DMS79 treated with DMSO at 0.1 percent for 48 hours (cell line): Measurements from ENCODE around the gene CELA3B.
"Not testable (repeated sequence)": the region's sequence is repeated elsewhere in the genome, so short reads cannot be mapped to it uniquely, and the experiment has no call there.

Experiments used
- DNase-seq: peaks from one replicate; lab custom pipeline; 2025; lab: John Stamatoyannopoulos, UW

The CELA3B gene

DNA sequence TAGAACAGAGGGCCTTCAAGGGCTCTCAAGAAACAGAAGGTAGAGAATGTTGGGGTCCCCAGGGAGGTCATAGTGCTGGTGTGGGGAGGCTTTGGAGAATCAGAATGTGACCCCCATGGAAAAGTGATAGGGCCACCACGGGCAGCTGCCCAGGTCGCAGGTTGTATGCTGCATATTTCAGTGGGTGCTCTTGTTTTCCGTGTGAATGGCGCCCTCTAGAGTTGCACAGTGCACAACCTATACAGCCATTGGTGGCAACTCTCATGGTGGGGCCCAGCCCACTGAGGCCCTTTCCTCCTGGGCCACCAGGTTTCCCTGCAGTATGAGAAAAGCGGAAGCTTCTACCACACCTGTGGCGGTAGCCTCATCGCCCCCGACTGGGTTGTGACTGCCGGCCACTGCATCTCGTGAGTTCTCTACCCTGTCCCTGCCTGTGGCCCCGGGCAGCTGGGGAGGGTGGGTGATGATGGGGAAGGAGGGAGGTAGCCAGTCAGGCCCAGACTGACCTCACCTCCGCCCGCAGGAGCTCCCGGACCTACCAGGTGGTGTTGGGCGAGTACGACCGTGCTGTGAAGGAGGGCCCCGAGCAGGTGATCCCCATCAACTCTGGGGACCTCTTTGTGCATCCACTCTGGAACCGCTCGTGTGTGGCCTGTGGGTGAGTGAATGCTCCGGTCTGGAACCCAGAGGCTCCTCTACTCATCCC, 3.8 kb downstream of the CELA3B start:
- DNase-seq: not testable (repeated sequence)

DNA sequence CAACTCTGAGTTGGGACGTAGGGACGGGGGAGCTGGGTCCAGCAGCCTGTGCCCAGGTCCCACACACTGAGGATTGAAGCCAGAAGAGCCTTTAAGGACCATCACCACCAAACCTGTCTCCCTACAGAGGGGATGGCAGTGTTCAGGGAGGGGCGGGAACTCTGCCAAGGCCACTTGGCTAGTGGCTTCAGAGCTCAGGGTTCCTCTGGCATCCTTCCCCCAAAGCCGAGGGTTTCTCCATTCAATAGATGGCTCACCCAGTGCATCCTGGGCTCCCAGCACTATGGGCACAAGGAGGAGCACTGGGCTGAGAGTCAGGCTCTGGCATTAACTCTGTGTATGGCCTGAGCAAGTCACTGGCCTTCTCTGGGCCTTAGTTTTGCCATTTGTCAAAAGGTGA, 4.4 kb downstream of the CELA3B start:
- not testable (repeated sequence) for DNase-seq

DNA sequence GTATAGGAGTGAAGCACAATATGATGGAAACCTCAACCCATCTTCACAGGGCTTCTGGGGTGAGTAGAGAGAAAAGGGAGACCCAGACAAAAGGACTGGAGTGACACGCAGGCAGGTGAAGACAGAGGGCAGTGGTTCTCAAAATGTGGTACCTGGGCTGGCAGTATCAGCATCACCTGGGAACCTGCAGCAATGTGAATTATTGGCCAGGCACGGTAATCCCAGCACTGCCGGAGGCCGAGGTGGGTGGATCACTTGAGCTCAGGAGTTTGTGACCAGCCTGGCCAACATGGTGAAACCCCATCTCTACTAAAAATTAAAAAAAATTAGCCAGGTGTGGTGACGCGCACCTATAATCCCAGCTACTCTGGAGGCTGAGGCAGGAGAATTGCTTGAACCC, 5.3 kb downstream of the CELA3B start:
- not testable (repeated sequence) for DNase-seq

DNA sequence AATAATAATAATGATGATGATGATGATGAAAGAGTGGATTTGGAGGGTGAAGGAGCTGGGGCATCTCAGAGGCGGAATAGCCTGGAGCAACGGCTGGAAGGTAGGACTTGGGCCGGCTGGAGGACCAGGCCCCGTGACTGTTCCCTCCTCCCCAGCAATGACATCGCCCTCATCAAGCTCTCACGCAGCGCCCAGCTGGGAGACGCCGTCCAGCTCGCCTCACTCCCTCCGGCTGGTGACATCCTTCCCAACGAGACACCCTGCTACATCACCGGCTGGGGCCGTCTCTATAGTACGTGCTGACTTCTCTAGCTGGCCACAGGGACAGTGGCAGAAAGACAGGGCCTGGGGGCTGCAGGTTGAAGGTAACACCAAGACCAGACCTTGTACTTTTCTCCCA, 6.7 kb downstream of the CELA3B start:
- not testable (repeated sequence) for DNase-seq

DNA sequence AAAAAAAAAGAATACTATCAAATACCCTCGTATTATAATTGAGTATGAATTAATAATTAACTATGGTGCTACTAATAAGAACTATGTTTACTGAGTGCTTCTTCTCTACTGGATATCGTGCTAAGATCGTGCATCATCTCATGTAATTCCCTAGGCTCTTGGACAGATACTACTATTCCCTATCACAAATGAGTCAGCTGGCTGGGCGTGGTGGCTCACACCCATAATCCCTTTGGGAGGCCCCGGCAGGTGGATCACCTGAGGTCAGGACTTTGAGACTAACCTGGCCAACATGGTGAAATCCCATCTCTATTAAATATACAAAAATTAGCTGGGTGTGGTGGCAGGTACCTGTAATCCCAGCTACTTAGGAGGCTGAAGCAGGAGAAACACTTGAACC, 9.1 kb downstream of the CELA3B start:
- DNase-seq: not testable (repeated sequence)

DNA sequence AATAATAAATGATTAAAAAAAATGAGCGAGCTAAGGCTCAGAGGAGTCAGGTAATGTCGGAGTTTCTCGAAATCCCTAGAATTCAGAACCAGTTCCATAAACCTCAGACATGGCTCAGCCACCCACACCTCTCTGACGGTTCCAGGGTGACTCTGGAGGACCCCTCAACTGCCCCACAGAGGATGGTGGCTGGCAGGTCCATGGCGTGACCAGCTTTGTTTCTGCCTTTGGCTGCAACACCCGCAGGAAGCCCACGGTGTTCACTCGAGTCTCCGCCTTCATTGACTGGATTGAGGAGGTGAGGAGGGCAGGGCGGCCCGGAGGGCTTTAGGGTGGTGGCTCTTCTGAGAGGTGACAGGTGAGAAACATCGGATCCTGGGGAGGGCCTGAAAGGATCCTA, 9.6 kb downstream of the CELA3B start:
- not testable (repeated sequence) for DNase-seq

DNA sequence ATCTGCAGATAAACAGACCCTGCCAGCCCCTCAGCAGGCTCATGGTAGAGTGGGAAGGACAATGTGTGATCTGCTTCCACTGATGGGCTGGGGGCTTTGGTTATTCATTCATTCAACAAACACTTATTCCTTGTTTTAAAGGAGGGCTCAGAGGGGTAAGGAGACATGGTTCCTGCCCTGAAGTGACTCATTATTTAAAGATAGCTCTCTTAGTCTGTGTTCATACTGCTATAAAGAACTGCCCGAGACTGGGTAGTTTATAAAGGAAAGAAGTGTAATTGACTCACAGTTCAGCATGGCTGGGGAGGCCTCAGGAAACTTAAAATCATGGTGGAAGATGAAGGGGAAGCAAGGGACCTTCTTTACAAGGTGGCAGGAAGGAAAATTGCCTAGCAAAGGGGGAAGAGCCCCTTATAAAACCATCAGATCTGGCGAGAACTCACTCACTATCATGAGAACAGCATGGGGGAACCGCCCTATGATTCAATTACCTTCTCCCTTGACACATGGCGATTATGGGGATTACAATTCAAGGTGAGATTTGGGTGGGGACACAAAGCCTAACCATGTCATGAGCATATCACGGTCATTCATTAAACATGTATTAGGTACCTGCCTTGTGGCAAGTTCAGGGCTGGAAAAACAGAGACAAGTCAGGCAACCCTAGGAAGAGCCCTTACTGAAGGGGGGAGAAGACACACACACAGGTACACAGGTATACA, 13.0 kb downstream of the CELA3B start:
- not testable (repeated sequence) for DNase-seq

DNA sequence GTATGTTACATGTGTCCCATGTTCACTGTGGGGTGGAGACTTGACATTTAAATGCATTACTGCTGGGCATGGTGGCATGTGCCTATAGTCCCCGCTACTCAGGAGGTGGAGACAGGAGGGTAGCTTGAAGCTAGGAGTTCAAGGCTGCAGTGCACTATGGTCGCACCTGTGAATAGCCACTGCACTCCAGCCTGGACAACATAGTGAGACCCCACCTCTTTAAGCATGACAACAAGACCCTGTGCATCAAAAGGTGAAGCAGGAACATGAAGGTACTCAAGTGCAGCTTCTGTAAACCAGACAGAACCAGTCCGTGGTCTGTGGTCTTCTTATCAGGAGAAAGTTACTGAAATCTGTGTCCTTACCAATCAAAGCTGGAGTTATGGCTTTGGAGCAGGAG, 15.4 kb downstream of the CELA3B start:
- DNase-seq: not testable (repeated sequence)

DNA sequence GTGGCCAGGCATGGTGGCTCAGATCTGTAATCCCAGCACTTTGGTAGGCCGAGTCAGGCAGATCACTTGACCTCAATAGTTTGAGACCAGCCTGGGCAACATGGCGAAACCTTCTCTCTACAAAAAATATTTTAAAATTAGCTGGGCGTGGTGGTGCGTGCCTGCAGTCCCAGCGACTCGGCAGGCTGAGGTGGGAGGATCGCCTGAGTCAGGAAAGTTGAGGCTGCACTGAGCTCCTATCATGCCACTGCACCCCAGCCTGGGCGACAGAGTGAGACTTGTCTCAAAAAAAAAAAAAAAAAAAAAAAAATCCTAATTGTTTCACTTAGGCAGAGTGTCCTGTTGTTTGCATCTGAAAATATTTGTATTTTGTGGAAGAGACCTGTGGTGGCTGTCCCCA, 17.9 kb downstream of the CELA3B start:
- not testable (repeated sequence) for DNase-seq

DNA sequence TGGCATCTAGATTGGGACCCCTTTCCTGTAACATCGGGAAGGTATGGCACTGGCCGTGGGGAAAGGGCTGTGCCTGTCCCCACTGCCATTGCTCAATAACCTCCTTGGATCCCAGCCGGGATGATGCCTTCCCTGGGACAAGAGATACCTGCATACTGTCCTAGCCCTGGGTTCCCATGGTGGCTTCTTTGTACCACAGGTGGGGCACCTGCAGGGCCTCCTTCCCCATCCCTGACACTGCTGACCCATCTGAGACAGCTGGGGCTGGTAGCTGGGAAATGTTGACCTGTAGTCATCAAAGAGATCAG, 19.8 kb downstream of the CELA3B start:
- DNase-seq: not testable (repeated sequence)

DNA sequence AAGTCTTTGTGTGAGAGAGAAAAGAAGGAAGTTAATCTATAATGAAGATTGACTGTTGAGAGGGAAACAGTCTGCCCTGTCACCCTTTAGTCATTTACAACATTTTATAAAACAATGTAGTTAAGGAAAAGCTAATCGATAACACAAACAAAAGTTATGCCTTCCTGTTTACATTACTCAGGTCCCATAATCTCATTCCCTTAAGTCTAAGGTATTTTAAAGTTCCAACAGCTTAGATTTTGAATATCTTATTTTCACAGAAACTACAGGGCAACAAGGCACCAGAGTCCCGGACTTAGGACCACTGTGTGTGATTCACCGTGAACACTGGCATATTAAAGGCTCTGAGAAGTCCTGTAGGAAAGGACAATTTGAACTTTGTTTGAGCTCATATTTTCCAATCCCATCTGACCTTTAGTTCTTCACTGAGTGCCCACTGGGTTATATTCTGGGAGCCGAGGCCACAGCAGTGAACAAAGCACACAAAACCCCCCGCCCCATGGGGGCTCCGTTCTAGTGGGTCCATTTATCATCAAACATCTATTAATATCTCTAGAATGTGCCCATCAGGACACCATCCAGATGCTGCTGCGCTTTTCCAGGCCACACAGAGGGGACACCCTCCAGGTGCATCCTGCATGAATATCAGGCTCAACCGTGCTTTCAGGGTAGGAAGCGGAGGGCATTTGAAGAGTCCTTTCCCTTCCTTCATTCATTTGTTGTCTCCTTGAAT, 21.2 kb downstream of the CELA3B start:
- DNase-seq: not testable (repeated sequence)

DNA sequence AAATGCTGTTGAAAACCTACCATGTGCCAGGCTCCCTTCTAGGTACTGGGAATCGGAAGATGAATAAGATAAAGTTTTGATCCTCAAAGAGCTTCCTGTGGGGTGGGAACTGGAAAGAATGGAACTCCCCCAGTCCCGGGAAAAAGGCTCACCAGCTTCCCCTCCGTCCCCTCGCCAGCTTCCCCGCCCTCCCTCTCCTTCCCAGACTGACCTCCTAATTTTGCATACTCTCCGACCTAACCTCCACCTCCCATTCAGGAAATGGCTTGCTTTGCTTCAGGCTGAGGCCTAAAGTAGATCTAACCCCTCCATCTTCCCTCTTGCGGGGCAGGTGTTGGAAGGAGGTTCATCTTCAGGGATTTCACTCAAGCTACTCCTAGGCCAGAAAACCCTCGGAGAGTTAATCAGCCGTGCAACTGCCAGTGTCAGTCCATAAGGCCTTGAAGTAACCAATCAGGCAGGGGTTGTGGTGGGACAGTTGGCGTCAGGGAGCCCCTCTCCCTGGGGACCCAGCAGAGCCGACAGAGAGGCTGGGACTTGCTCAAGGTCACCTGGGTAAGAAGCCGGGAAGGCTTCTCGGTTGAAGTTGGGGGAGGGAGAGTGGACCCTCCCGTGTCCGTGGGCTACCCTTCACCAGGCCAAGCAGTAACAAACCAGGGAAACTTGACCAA, 21.9 kb downstream of the CELA3B start:
- DNase-seq: not testable (repeated sequence)

DNA sequence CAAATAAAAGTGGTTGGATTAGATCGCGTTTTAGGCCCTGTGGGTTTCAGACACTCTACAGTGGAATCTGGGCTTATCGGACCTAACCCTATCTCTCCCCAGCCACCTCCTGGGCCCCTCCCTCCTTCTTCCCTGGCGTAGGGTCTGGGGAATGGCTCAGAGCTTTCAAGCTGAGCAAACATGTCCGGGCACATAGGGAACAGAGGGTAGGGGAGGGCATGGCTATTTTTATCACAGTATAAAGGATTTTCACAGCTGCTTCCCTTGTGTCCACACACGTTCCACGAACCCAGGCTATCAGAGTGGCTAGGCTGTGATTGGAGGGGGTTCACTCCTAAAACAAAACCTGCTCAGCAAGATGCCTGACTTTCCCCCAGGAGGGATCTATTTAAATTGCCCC, 22.8 kb downstream of the CELA3B start:
- DNase-seq: not testable (repeated sequence)

DNA sequence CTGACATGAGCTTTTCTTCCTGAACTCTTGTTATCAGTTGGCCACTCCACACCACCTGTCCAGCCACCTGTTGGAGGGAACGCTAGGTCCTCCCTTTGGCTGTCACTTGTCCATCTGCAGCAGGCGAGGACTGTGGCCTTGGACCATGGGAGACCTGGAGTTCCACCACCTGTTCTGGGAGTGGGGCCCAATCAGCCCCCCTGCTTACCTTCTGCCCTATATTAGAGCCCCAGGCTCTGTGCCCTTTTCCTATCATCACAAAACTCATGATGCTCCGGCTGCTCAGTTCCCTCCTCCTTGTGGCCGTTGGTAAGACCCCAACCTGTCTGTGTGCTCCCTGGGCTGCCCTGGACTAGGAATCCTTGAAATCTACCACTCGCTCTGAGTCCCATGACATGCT, 24.6 kb downstream of the CELA3B start, which contains the start of gene CELA3A:
Gene CELA3A (plus strand): TSS at position 249 of the 400 bp plus-strand sequence. CDS start 18 bp downstream, at position 267.
- no peak for DNase-seq

DNA sequence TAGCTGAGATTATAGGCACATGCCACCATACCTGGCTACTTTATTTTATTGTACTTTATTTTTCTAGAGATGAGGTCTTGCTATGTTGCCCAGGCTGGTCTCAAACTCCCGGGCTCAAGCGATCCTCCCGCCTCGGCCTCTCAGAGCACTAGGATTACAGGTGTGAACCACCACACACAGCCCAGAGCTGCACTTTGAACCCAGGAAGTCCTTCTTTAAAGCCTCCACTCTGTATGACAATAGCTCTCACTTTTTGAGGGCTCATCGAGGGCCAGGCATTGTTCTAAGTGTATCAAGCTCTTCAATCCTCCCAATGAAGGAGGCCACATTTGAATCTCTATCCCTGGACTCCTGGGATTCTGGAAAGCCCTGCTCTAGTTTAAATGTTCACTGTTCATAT, 25.6 kb downstream of the CELA3B start:
- not testable (repeated sequence) for DNase-seq

DNA sequence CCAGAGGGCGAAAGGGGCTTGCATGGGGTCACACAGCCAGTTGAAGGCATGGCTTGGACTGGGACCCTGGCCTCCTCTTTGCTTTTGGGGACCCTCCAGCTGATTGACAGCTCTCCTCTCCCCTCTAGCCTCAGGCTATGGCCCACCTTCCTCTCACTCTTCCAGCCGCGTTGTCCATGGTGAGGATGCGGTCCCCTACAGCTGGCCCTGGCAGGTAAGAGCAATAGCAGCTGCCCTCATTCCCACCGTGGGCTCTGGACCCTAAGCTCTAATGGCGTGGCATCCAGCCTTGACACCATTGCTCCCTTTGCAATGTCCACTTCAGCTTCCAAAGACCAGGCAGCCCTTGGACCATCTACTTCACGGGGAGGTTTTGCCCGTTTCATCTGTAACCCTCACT, 26.1 kb downstream of the CELA3B start:
- not testable (repeated sequence) for DNase-seq

DNA sequence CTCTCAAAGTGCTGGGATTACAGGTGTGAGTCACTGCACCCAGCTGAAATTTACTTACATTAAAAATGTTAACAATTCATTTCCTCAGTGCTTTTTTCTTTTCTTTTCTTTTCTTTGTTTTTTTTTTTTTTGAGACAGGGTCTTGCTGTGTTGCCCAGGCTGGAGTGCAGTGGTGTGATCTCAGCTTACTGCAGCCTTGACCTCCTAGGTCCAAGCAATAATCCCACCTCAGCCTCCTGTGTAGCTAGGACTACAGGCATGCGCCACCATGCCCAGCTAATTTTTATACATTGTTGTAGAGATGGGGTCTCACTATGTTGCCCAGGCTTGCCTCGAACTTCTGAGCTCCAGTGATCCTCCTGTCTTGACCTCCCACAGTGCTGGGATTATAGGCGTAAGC, 27.1 kb downstream of the CELA3B start:
- DNase-seq: not testable (repeated sequence)

DNA sequence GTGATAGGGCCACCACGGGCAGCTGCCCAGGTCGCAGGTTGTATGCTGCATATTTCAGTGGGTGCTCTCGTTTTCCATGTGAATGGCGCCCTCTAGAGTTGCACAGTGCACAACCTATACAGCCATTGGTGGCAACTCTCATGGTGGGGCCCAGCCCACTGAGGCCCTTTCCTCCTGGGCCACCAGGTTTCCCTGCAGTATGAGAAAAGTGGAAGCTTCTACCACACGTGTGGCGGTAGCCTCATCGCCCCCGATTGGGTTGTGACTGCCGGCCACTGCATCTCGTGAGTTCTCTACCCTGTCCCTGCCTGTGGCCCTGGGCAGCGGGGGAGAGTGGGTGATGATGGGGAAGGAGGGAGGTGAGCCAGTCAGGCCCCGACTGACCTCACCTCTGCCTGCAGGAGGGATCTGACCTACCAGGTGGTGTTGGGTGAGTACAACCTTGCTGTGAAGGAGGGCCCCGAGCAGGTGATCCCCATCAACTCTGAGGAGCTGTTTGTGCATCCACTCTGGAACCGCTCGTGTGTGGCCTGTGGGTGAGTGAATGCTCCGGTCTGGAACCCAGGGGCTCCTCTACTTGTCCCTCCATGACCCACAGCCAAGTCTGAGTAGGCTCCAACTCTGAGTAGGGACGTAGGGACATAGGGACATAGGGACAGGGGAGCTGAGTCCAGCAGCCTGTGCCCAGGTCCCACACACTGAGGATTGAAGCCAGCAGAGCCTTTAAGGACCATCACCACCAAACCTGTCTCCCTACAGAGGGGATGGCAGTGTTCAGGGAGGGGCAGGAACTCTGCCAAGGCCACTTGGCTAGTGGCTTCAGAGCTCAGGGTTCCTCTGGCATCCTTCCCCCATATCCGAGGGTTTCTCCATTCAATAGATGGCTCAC, 28.7 kb downstream of the CELA3B start:
- DNase-seq: not testable (repeated sequence)

DNA sequence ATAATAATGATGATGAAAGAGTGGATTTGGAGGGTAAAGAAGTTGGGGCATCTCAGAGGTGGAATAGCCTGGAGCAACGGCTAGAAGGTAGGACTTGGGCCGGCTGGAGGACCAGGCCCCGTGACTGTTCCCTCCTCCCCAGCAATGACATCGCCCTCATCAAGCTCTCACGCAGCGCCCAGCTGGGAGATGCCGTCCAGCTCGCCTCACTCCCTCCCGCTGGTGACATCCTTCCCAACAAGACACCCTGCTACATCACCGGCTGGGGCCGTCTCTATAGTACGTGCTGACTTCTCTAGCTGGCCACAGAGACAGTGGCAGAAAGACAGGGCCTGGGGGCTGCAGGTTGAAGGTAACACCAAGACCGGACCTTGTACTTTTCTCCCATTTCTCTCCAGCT, 29.9 kb downstream of the CELA3B start:
- not testable (repeated sequence) for DNase-seq

DNA sequence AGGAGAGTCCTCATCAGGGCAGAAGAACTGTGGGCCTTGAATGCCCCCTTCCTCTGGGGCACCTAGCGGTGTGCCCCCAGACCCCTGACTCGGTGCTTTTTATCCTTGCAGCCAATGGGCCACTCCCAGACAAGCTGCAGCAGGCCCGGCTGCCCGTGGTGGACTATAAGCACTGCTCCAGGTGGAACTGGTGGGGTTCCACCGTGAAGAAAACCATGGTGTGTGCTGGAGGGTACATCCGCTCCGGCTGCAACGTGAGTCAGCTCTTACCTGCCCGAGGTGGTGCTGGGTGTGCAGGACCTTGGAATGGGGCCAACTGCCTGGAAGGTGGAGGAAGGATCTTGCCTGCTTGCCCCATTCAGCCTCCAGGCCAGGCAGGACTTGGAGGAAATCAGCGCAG, 30.4 kb downstream of the CELA3B start:
- DNase-seq: not testable (repeated sequence)

DNA sequence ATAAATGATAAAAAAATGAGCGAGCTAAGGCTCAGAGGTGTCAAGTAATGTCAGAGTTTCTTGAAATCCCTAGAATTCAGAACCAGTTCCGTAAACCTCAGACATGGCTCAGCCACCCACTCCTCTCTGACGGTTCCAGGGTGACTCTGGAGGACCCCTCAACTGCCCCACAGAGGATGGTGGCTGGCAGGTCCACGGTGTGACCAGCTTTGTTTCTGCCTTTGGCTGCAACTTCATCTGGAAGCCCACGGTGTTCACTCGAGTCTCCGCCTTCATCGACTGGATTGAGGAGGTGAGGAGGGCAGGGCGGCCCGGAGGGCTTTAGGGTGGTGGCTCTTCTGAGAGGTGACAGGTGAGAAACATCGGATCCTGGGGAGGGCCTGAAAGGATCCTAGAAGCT, 32.7 kb downstream of the CELA3B start:
- DNase-seq: not testable (repeated sequence)
